Measurements from ENCODE around the gene RUSC1.

The RUSC1 gene

DNA sequence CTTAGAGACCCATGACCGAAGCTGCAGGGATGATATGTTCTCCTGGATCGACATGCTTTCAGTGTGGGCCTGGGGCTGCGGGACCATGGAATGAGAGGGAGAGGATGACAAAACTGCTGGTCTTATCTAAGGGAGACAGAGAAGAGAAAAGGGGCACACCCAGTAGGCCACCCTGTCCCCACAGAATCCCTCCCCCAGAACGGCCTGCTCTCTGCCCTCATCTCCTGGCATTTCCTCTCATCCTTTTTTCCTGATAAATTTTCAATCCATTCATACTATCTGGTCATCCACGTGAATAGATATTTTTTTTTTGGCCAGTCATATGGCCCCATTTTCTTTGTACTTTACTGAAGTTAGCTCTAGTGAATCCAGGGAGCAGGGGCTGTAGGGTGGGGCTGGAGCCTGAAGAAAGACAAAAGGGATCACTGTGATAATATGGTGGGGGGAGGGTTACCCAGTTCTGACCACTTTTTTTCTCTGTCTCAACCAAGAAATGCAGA, 19.3 kb upstream of the RUSC1 start, which contains the start of gene PKLR:
Gene PKLR (minus strand): TSS at position 97 of the 500 bp plus-strand sequence. CDS start 43 bp downstream, at position 54.
- H3K9me2 ChIP-seq (replicated peaks; ENCODE audit: insufficient read depth, low read length) = no peaks in the 10 kb centered on the region
- H3F3A ChIP-seq (ENCODE audit: insufficient read depth) = no peaks in the 10 kb centered on the region
- H2AFZ ChIP-seq (ENCODE audit: low read depth, low read length, severe bottlenecking) = no peak within 1 kb of the TSS
- H3K9me3 ChIP-seq (ENCODE audit: insufficient read depth, low read length) = no peaks in the 10 kb centered on the region
- H3K4me3 ChIP-seq (ENCODE audit: insufficient read depth, low read length, poor library complexity, severe bottlenecking) = no peak within 1 kb of the TSS
- no peak within 1 kb of the TSS for H3K9ac ChIP-seq (ENCODE audit: low read length)
- no peaks in the 10 kb centered on the region for H3K36me3 ChIP-seq (ENCODE audit: low read length)
- H3K79me2 ChIP-seq (ENCODE audit: insufficient read depth, low read length) = no peaks in the 10 kb centered on the region
- H4K20me1 ChIP-seq (ENCODE audit: low read depth, low read length) = no peaks in the 10 kb centered on the region
- TF ChIP-seq EZH2phosphoT487 (conservative IDR thresholded peaks at IDR 0.05; ENCODE audit: low read length) = no peak
- TF ChIP-seq, protein P1, sequence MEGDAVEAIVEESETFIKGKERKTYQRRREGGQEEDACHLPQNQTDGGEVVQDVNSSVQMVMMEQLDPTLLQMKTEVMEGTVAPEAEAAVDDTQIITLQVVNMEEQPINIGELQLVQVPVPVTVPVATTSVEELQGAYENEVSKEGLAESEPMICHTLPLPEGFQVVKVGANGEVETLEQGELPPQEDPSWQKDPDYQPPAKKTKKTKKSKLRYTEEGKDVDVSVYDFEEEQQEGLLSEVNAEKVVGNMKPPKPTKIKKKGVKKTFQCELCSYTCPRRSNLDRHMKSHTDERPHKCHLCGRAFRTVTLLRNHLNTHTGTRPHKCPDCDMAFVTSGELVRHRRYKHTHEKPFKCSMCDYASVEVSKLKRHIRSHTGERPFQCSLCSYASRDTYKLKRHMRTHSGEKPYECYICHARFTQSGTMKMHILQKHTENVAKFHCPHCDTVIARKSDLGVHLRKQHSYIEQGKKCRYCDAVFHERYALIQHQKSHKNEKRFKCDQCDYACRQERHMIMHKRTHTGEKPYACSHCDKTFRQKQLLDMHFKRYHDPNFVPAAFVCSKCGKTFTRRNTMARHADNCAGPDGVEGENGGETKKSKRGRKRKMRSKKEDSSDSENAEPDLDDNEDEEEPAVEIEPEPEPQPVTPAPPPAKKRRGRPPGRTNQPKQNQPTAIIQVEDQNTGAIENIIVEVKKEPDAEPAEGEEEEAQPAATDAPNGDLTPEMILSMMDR (IDR thresholded peaks at IDR 0.05; ENCODE audit: insufficient read depth, low read length, poor library complexity, severe bottlenecking) = no peak
- no peak within 1 kb of the TSS for H3K4me2 ChIP-seq (ENCODE audit: low read depth, low read length, poor library complexity, severe bottlenecking)
- no peaks in the 10 kb centered on the region for H3K27me3 ChIP-seq (ENCODE audit: low read length)
- no peak within 1 kb of the TSS for H3K27ac ChIP-seq (ENCODE audit: low read depth, low read length)

DNA sequence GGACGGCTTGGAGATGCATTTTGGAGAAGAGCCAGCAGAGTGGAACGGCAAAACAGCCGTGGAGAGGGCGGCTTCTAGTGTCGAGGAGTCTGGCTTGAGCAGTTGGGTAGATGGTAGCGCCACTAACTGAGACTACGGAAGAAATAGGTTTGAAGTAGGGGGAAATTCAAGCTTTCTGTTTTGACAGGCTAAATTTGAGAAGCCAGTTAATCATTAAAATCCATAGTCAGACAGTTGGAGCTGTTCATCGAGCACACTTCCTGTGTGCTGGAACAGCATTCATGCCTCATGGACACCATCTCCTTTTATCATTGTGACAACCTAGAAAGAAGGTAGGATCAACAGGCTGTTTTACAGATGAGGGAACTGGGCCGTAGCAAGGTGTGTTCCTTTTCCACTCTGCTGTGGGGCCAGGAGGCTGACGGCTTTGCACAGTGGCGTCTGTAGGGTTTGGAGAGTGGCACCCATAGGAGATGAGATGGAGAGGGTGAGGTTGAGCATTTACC, 16.1 kb upstream of the RUSC1 start:
- H3K27ac ChIP-seq (ENCODE audit: low read depth, low read length) = no peak overlapping the region
- H3K9ac ChIP-seq (ENCODE audit: low read length) = no peak overlapping the region
- H3K4me2 ChIP-seq (ENCODE audit: low read depth, low read length, poor library complexity, severe bottlenecking) = no peak overlapping the region
- peaks cover 10% of the 10 kb centered on the region for H3K79me2 ChIP-seq (ENCODE audit: insufficient read depth, low read length)
- TF ChIP-seq EZH2phosphoT487 (conservative IDR thresholded peaks at IDR 0.05; ENCODE audit: low read length) = no peak
- TF ChIP-seq, protein P1 (IDR thresholded peaks at IDR 0.05; ENCODE audit: insufficient read depth, low read length, poor library complexity, severe bottlenecking) = no peak
- H3K9me3 ChIP-seq (ENCODE audit: insufficient read depth, low read length) = no peaks in the 10 kb centered on the region
- no peaks in the 10 kb centered on the region for H3K36me3 ChIP-seq (ENCODE audit: low read length)
- H3F3A ChIP-seq (ENCODE audit: insufficient read depth) = peaks cover 13% of the 10 kb centered on the region
- H4K20me1 ChIP-seq (ENCODE audit: low read depth, low read length) = no peaks in the 10 kb centered on the region
- no peak overlapping the region for H2AFZ ChIP-seq (ENCODE audit: low read depth, low read length, severe bottlenecking)
- H3K27me3 ChIP-seq (ENCODE audit: low read length) = no peaks in the 10 kb centered on the region
- H3K9me2 ChIP-seq (replicated peaks; ENCODE audit: insufficient read depth, low read length) = no peaks in the 10 kb centered on the region
- H3K4me3 ChIP-seq (ENCODE audit: insufficient read depth, low read length, poor library complexity, severe bottlenecking) = no peak overlapping the region

DNA sequence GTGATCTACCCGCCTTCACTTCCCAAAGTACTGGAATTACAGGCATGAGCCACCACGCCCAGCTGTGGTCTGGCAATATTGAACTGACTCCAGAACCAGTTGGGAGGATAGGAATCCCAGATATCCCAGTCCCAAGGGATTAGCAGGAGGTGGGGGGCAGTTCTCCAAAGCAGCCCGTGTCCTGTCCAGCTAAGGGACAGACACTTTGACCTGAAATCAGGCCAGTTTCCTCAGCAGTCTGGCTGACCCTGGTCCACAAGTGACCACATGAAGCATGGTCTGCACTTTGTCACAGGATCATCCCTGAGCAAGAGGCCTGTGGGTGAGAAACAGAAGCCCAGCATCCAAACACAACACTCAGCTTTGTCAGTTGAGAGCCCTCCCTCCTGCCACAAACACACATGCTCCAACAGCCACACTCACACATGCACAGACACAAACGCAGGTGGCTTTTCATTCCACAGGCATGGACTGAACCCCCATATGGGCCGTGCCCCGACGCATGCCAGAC, 14.8 kb upstream of the RUSC1 start:
- Histone ChIP-seq H3F3A (ENCODE audit: insufficient read depth) (peaks cover 13% of the 10 kb centered on the region), H2AFZ (ENCODE audit: low read depth, low read length, severe bottlenecking) (no peak overlapping the region), H3K9me2 (replicated peaks; ENCODE audit: insufficient read depth, low read length) (no peaks in the 10 kb centered on the region), H3K9me3 (ENCODE audit: insufficient read depth, low read length) (no peaks in the 10 kb centered on the region), H3K79me2 (ENCODE audit: insufficient read depth, low read length) (peaks cover 23% of the 10 kb centered on the region), H3K4me2 (ENCODE audit: low read depth, low read length, poor library complexity, severe bottlenecking) (no peak overlapping the region), H3K4me3 (ENCODE audit: insufficient read depth, low read length, poor library complexity, severe bottlenecking) (no peak overlapping the region), H4K20me1 (ENCODE audit: low read depth, low read length) (no peaks in the 10 kb centered on the region), H3K27me3 (ENCODE audit: low read length) (no peaks in the 10 kb centered on the region), H3K36me3 (ENCODE audit: low read length) (0 out of 2 replicates have a peak, but pooled peaks cover 5% of the 10 kb centered on the region), H3K9ac (ENCODE audit: low read length) (no peak overlapping the region), H3K27ac (ENCODE audit: low read depth, low read length) (no peak overlapping the region)
- no peak for TF ChIP-seq EZH2phosphoT487 (conservative IDR thresholded peaks at IDR 0.05; ENCODE audit: low read length)
- TF ChIP-seq, protein P1 (IDR thresholded peaks at IDR 0.05; ENCODE audit: insufficient read depth, low read length, poor library complexity, severe bottlenecking) = no peak

All from SU-DHL-6 (cell line).